Activated naive CD4-positive, alpha-beta T cell treated with anti-CD3 and anti-CD28 coated beads, Interleukin-2, amount 10 ng/mL, durations not matched to agents 7 days and 5 days (primary cell): ENCODE results near the gene ATF3.

Experiments used
- CTCF ChIA-PET: fragments of 350-600 bp; sonication (Branson Sonifier 250); formaldehyde crosslinking; loops from one replicate; lab custom pipeline; 2021; ENCODE audit warnings: antibody characterized with exemption; lab: Charles Lee
- DNase-seq: peaks from one replicate; pipeline ENCODE4 v3.0.0-alpha.2; 2020
- H3K27ac Mint-ChIP-seq: one replicate; pipeline ENCODE4 v1.8.0; 2021; ENCODE audit warnings: mild to moderate bottlenecking, moderate library complexity, mixed read lengths
- H3K27me3 Mint-ChIP-seq: one replicate; pipeline ENCODE4 v1.8.0; 2021; ENCODE audit warnings: mild to moderate bottlenecking, mixed read lengths
- H3K36me3 Mint-ChIP-seq: one replicate; pipeline ENCODE4 v1.8.0; 2021; ENCODE audit warnings: mixed read lengths
- H3K4me1 Mint-ChIP-seq: one replicate; pipeline ENCODE4 v1.8.0; 2021; ENCODE audit warnings: mixed read lengths
- H3K4me3 Mint-ChIP-seq: one replicate; pipeline ENCODE4 v1.8.0; 2021; ENCODE audit warnings: mild to moderate bottlenecking, moderate library complexity, mixed read lengths
- H3K9me3 Mint-ChIP-seq: one replicate; pipeline ENCODE4 v1.8.0; 2021; ENCODE audit warnings: mixed read lengths

The ATF3 gene

DNA sequence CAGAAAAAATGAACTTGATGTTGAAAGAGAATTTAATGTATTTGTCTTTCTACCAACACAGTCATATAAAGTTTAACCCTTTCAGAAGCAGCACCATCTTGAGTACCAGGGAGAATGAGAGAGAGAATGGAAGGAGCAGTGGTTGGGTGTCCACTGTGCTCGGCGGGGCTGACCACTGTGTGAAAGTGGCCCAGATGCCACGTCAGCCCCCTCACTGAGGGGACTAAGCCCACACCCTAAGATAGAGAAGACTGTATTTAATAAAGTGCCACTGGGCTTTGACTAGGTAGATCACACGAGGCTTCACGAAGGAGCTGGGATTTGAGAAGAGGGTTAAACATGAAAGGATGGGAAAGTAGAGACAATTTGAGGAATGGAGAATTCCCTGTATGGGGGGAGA is 59.9 kb downstream of the ATF3 start:
- DNase-seq: no peak
- peaks cover 16% of the 10 kb centered on the region for H3K4me1 Mint-ChIP-seq
- CTCF ChIA-PET: interaction anchor here (1.0 to 5.7 kb wide), 7 partner anchors 9 to 191 kb away, joined by 3 to 92 read pairs (median 5); no protein-coding TSS in a partner anchor
- no peak overlapping the region for H3K4me3 Mint-ChIP-seq
- H3K9me3 Mint-ChIP-seq: no peaks in the 10 kb centered on the region
- no peak overlapping the region for H3K27ac Mint-ChIP-seq
- H3K36me3 Mint-ChIP-seq: no peaks in the 10 kb centered on the region
- peaks cover 32% of the 10 kb centered on the region for H3K27me3 Mint-ChIP-seq

DNA sequence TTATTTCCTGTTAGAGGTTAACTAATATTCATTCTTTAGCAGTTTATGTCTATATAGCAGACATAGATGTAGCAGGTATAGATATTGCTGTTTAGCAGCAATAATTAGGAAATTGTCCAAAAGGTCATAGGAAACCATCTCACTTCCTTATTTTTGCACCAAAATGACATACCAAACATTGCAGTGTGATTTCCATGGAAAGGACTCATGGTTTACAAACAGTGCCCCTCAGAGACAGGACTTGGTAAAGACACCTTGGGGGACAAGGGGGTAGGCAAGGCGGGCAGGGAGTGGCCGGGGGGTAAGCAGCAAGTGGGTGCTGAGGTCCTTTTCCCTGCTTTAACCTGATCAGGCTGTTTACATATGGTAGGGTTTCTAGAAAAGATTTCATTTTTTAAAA is 60.5 kb downstream of the ATF3 start:
- no peak overlapping the region for H3K27ac Mint-ChIP-seq
- DNase-seq: no peak
- H3K9me3 Mint-ChIP-seq: no peaks in the 10 kb centered on the region
- H3K4me3 Mint-ChIP-seq: no peak overlapping the region
- H3K4me1 Mint-ChIP-seq: peaks cover 16% of the 10 kb centered on the region
- CTCF ChIA-PET: interaction anchor here (1.0 to 5.7 kb wide), 6 partner anchors 8 to 192 kb away, joined by 3 to 92 read pairs (median 6); no protein-coding TSS in a partner anchor
- no peaks in the 10 kb centered on the region for H3K36me3 Mint-ChIP-seq
- H3K27me3 Mint-ChIP-seq: peaks cover 32% of the 10 kb centered on the region

DNA sequence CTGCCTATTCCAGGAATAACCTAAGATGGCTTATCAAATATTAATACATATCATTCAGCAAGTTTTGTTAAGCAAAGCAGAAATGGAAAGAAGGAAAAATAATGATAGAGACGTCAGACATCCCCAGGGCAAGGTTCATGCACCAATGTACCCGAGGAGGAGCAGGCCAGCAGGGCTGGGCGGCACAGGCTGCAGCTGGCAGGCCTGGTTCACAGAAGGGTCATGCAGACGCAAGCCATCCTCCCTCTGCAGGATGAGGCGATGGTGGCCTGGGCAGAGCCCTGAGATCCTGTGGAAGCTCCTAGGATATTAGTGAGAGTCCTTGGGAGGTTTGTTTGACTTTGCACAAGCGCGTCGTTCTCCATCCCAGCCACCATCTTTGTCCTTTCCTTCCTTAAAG is 61.0 kb downstream of the ATF3 start:
- CTCF ChIA-PET: interaction anchor here (1.3 kb wide), 1 partner anchor 14 kb away, joined by 3 read pairs; no protein-coding TSS in a partner anchor
- H3K27me3 Mint-ChIP-seq: peaks cover 32% of the 10 kb centered on the region
- DNase-seq: no peak
- H3K27ac Mint-ChIP-seq: no peak overlapping the region
- H3K9me3 Mint-ChIP-seq: no peaks in the 10 kb centered on the region
- peaks cover 16% of the 10 kb centered on the region for H3K4me1 Mint-ChIP-seq
- H3K36me3 Mint-ChIP-seq: no peaks in the 10 kb centered on the region
- no peak overlapping the region for H3K4me3 Mint-ChIP-seq

DNA sequence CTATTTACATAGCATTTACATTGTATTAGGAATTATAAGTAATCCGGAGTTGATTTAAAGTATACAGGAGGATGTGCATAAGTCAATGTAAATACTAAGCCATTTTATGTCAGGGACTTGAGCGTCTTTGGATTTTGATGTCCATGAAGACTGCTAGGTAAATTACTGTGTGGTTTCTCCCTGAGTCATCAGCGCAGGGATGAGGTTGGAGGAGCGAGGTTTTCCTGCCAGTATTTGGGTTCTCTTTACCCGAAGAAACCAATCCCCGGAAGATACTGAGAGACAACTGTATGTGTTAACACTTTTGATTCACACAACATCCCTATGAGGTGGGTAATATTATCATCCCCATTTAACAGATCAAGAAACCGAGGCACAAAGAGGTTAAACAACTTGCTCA is 61.7 kb downstream of the ATF3 start:
- no peak overlapping the region for H3K4me3 Mint-ChIP-seq
- CTCF ChIA-PET: interaction anchor here (0.9 to 1.3 kb wide), 3 partner anchors 9 to 111 kb away, joined by 3 read pairs; no protein-coding TSS in a partner anchor
- no peaks in the 10 kb centered on the region for H3K9me3 Mint-ChIP-seq
- peaks cover 16% of the 10 kb centered on the region for H3K4me1 Mint-ChIP-seq
- no peak for DNase-seq
- no peak overlapping the region for H3K27ac Mint-ChIP-seq
- peaks cover 32% of the 10 kb centered on the region for H3K27me3 Mint-ChIP-seq
- H3K36me3 Mint-ChIP-seq: no peaks in the 10 kb centered on the region
